ENCODE results near the gene CCDC9B.

Gene CCDC9B

GRCh38 chr15:40329804-40330203 is 10.9 kb downstream of the CCDC9B start:
- H3K4me3 ChIP-seq (ENCODE audit: low read depth in 1 of 2, low read length in 1 of 2) = no peak overlapping the region
- no peaks in the 10 kb centered on the region for H3K9me3 ChIP-seq
- H3K4me1 ChIP-seq (ENCODE audit: control insufficient read depth in 1 of 2, insufficient read depth in 1 of 2, low read depth in 1 of 2, low read length in 1 of 2) = peaks cover 38 to 50% of the 10 kb centered on the region in 2 experiments
- H3K27me3 ChIP-seq = no peaks in the 10 kb centered on the region
- peaks cover 4% of the 10 kb centered on the region for H3K36me3 ChIP-seq
- no peak overlapping the region for H3K27ac ChIP-seq
- TF ChIP-seq CTCF (IDR thresholded peaks at IDR 0.05) = no peak

DNA sequence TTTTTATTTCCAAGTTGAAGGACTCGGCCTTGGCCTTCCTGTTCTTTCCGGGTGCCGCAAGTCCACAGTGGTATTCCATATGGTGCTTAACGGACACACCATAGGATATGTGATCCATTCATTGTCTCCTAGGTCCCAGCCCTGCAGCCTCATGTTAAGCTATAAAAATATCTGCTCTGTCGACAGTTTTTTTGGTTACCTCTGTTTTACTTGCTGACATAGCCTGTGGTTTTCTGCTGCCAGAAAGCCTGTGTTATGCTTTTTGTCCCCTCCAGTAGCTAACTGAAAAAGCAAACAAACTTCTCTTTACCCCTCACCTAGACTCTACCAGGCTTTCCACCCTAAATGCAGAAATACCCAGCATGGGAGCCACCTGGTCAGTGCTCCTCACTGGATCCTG is 12.0 kb downstream of the CCDC9B start:
- Histone ChIP-seq H3K9me3 (no peaks in the 10 kb centered on the region), H3K36me3 (peaks cover 4% of the 10 kb centered on the region), H3K27ac (no peak overlapping the region), H3K4me3 (ENCODE audit: low read depth in 1 of 2, low read length in 1 of 2) (no peak overlapping the region), H3K4me1 (ENCODE audit: control insufficient read depth in 1 of 2, insufficient read depth in 1 of 2, low read depth in 1 of 2, low read length in 1 of 2) (peaks cover 30 to 44% of the 10 kb centered on the region in 2 experiments), H3K27me3 (no peaks in the 10 kb centered on the region)
- no peak for TF ChIP-seq CTCF (IDR thresholded peaks at IDR 0.05)

GRCh38 chr15:40328176-40328575 is 12.6 kb downstream of the CCDC9B start:
- no peak overlapping the region for H3K4me3 ChIP-seq (ENCODE audit: low read depth in 1 of 2, low read length in 1 of 2)
- H3K27me3 ChIP-seq = no peaks in the 10 kb centered on the region
- no peak for TF ChIP-seq CTCF (IDR thresholded peaks at IDR 0.05)
- H3K27ac ChIP-seq = no peak overlapping the region
- peaks cover 4% of the 10 kb centered on the region for H3K36me3 ChIP-seq
- H3K9me3 ChIP-seq = no peaks in the 10 kb centered on the region
- H3K4me1 ChIP-seq (ENCODE audit: control insufficient read depth in 1 of 2, insufficient read depth in 1 of 2, low read depth in 1 of 2, low read length in 1 of 2) = peaks cover 24 to 41% of the 10 kb centered on the region in 2 experiments

GRCh38 chr15:40327457-40327856 is 13.3 kb downstream of the CCDC9B start:
- H3K4me1 ChIP-seq (ENCODE audit: control insufficient read depth in 1 of 2, insufficient read depth in 1 of 2, low read depth in 1 of 2, low read length in 1 of 2) = peaks cover 22 to 38% of the 10 kb centered on the region in 2 experiments
- H3K27me3 ChIP-seq = no peaks in the 10 kb centered on the region
- H3K4me3 ChIP-seq (ENCODE audit: low read depth in 1 of 2, low read length in 1 of 2) = no peak overlapping the region
- H3K27ac ChIP-seq = no peak overlapping the region
- peaks cover 4% of the 10 kb centered on the region for H3K36me3 ChIP-seq
- TF ChIP-seq CTCF (IDR thresholded peaks at IDR 0.05) = no peak
- H3K9me3 ChIP-seq = no peaks in the 10 kb centered on the region

GRCh38 chr15:40325700-40326099 is 15.0 kb downstream of the CCDC9B start:
- no peak for TF ChIP-seq CTCF (IDR thresholded peaks at IDR 0.05)
- Histone ChIP-seq H3K4me3 (ENCODE audit: low read depth in 1 of 2, low read length in 1 of 2) (peak overlapping the region; percentile 78 to 80), H3K27ac (peak overlapping the region; percentile 86), H3K27me3 (no peaks in the 10 kb centered on the region), H3K36me3 (no peaks in the 10 kb centered on the region), H3K9me3 (no peaks in the 10 kb centered on the region), H3K4me1 (ENCODE audit: control insufficient read depth in 1 of 2, insufficient read depth in 1 of 2, low read depth in 1 of 2, low read length in 1 of 2) (peaks cover 18 to 36% of the 10 kb centered on the region in 2 experiments)

- peak overlapping the region; percentile 86 for H3K27ac ChIP-seq
- no peak for TF ChIP-seq CTCF (IDR thresholded peaks at IDR 0.05)
- H3K4me1 ChIP-seq (ENCODE audit: control insufficient read depth in 1 of 2, insufficient read depth in 1 of 2, low read depth in 1 of 2, low read length in 1 of 2) = peaks cover 18 to 36% of the 10 kb centered on the region in 2 experiments
These were observed 15.6 kb downstream of the CCDC9B start for GRCh38 chr15:40325188-40325587.

More at GRCh38 chr15:40325188-40325587, 15.6 kb downstream of the CCDC9B start:
- H3K36me3 ChIP-seq = no peaks in the 10 kb centered on the region
- H3K4me3 ChIP-seq (ENCODE audit: low read depth in 1 of 2, low read length in 1 of 2) = peak overlapping the region; percentile 78 to 80
- H3K9me3 ChIP-seq = no peaks in the 10 kb centered on the region
- H3K27me3 ChIP-seq = no peaks in the 10 kb centered on the region
